Spleen (tissue), 11 donors: Measurements from ENCODE around the gene GAREM1. TPM values are rescaled to one million over a fixed set of nuclear protein-coding genes. Genes with fewer than 3 reads are reported as not detected.

Experiments
- DNase-seq: peaks from one replicate; pipeline ENCODE4 v3.0.0-alpha.2; 2020
- H3K27ac ChIP-seq, 8 donors: fragments of 200-600 bp; sonication (generic) in 7 of 8; 1 replicate in 4 of 8; 2 replicates in 4 of 8; pipeline versions ENCODE4 v1.5.0 to v1.8.0; 2016 to 2021; ENCODE audit warnings: inconsistent platforms in 4 of 8, mild to moderate bottlenecking in 4 of 8, moderate library complexity in 1 of 8
- H3K27me3 ChIP-seq, 7 donors: fragments of 200-600 bp; sonication (generic) in 6 of 7; replicated peaks in 1 of 7; 1 replicate in 4 of 7; 2 replicates in 3 of 7; pipeline versions ENCODE4 v1.5.0 to v1.8.0; 2016 to 2021; ENCODE audit warnings: inconsistent platforms in 3 of 7, mild to moderate bottlenecking in 1 of 7
- H3K36me3 ChIP-seq, 6 donors: fragments of 200-600 bp; sonication (generic) in 5 of 6; 1 replicate in 4 of 6; 2 replicates in 2 of 6; pipeline versions ENCODE4 v1.5.0 to v1.8.0; 2016 to 2021; ENCODE audit warnings: inconsistent platforms in 2 of 6
- H3K4me1 ChIP-seq, 6 donors: fragments of 200-600 bp; sonication (generic) in 5 of 6; 1 replicate in 3 of 6; 2 replicates in 3 of 6; pipeline versions ENCODE4 v1.5.0 to v1.8.0; 2016 to 2021; ENCODE audit warnings: inconsistent platforms in 3 of 6
- H3K4me3 ChIP-seq, 8 donors: fragments of 200-600 bp; sonication (generic) in 7 of 8; 1 replicate in 4 of 8; 2 replicates in 4 of 8; pipeline versions ENCODE4 v1.5.0 to v1.8.0; 2016 to 2021; ENCODE audit warnings: inconsistent platforms in 4 of 8, mild to moderate bottlenecking in 4 of 8, moderate library complexity in 2 of 8
- H3K9me3 ChIP-seq, 8 donors: fragments of 200-600 bp; sonication (generic) in 7 of 8; 1 replicate in 4 of 8; 2 replicates in 4 of 8; pipeline versions ENCODE4 v1.5.0 to v1.8.0; 2016 to 2021; ENCODE audit warnings: inconsistent platforms in 4 of 8
- POLR2A ChIP-seq, 3 donors: fragments of 450-650 bp; IDR thresholded peaks; one replicate each; pipeline ENCODE4 v1.5.1; 2017; ENCODE audit warnings: antibody characterized with exemption in 3 of 3, mild to moderate bottlenecking in 1 of 3
- POLR2AphosphoS5 ChIP-seq, 3 donors: sonication (generic); formaldehyde crosslinking; IDR thresholded peaks; one replicate each; pipeline ENCODE4 v1.5.1; 2017; ENCODE audit warnings: antibody characterized with exemption in 3 of 3
- WGBS, 5 donors: extraction: QIAGEN DNeasy Blood & Tissue Kit in 3 of 5; methylation state at CpG; one replicate each; pipeline versions ENCODE4 v1.1.5 to v1.1.7; 2013 to 2018; 5-methylcytosine and 5-hydroxymethylcytosine counted together
- intact Hi-C: fragments of 100-400 bp; cut with DNase I; formaldehyde crosslinking; loops from one replicate; pipeline ENCODE4 v1.15.0; 2023; ENCODE audit warnings: low total_unique reads
- polyA plus RNA-seq, 3 donors: library from polyadenylated mRNA; stranded (reverse); fragments of 200-250 nt; gene quantifications; one replicate each; pipeline ENCODE4 v1.2.1, GENCODE V29; 2013
- total RNA-seq, 7 donors: library from RNA; depleted of rRNA in 3 of 7; stranded (reverse); fragments of >200 nt in 3 of 7; fragmentation: NEBNext Ultra II Directional in 4 of 7; extraction: Animal tissue kit (Norgen Biotek cat#: 25700) in 4 of 7; gene quantifications; one replicate each; pipeline versions ENCODE4 v1.1.0 to v1.2.1, GENCODE V29; 2016 to 2021
- TF ChIP-seq, protein P1 (sequence below), 11 experiments: fragments of 200-600 bp in 7 of 11; fragments of 450-650 bp in 4 of 11; sonication (generic) in 4 of 11; IDR thresholded peaks in 8 of 11; conservative IDR thresholded peaks in 3 of 11; 1 replicate in 7 of 11; 2 replicates in 4 of 11; pipeline versions ENCODE4 v1.4.0 to v1.8.0; 2016 to 2021; ENCODE audit warnings: antibody characterized with exemption in 11 of 11, inconsistent platforms in 4 of 11, mild to moderate bottlenecking in 1 of 11
- donor health status: healthy with polysubstance abuse.
- donor health status: DM: no; HTN: no; CAD: no; lungs with moderate emphysema.
- donor health status: DM: no; HTN: no; CAD: no.
- donor health status: Bipolar disorder and iron deficiency.
- donor health status: healthy.
- donor health status: DM: no; HTN: no; CAD: no.
- donor health status: DM: yes; HTN: yes; CAD: no.

The GAREM1 gene
- total and polyA plus RNA-seq, 10 donors, result 0.20 to 8.2 (median 3.5) TPM

DNA sequence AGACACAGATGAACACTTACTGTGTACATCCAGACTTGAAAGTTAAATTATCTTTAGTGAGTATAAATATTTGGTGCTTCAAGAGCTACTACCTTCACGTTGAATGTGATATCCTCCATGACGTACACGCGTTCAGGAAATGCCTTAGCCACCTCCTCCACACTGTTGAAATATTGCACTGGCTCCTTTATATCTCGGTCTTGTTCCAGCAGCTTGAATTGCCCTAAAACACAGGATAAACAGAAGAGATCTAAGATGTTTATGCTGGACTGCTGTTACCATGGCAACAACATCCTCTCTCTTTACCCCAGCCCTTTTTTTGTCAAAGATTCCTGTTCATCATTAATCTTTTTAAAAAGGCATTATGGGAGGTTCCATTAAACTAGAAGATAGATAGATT lies 160.6 kb downstream of the GAREM1 start:
- Histone ChIP-seq H3K4me3 (no peak overlapping the region), H3K36me3 (no peaks in the 10 kb centered on the region), H3K27ac (peak overlapping the region in 5 of 8 donors; percentile 13 to 40 (median 29)), H3K9me3 (no peaks in the 10 kb centered on the region), H3K4me1 (peaks cover 0 to 8% (median 0%) of the 10 kb centered on the region in 6 donors), H3K27me3 (peaks cover 0 to 56% (median 2%) of the 10 kb centered on the region in 7 donors)
- intact Hi-C loops, result no loop called here
- TF ChIP-seq, protein P1, sequence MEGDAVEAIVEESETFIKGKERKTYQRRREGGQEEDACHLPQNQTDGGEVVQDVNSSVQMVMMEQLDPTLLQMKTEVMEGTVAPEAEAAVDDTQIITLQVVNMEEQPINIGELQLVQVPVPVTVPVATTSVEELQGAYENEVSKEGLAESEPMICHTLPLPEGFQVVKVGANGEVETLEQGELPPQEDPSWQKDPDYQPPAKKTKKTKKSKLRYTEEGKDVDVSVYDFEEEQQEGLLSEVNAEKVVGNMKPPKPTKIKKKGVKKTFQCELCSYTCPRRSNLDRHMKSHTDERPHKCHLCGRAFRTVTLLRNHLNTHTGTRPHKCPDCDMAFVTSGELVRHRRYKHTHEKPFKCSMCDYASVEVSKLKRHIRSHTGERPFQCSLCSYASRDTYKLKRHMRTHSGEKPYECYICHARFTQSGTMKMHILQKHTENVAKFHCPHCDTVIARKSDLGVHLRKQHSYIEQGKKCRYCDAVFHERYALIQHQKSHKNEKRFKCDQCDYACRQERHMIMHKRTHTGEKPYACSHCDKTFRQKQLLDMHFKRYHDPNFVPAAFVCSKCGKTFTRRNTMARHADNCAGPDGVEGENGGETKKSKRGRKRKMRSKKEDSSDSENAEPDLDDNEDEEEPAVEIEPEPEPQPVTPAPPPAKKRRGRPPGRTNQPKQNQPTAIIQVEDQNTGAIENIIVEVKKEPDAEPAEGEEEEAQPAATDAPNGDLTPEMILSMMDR (IDR thresholded peaks at IDR 0.05 in 8 of 11, conservative IDR thresholded peaks at IDR 0.05 in 3 of 11), result no peak
- TF ChIP-seq POLR2AphosphoS5 (IDR thresholded peaks at IDR 0.05) (no peak), POLR2A (IDR thresholded peaks at IDR 0.05) (no peak)
- no peak for DNase-seq
- 49 to 72% (median 57%) methylated on average over 5 of the region's 5 CpGs for WGBS, 5 donors

DNA sequence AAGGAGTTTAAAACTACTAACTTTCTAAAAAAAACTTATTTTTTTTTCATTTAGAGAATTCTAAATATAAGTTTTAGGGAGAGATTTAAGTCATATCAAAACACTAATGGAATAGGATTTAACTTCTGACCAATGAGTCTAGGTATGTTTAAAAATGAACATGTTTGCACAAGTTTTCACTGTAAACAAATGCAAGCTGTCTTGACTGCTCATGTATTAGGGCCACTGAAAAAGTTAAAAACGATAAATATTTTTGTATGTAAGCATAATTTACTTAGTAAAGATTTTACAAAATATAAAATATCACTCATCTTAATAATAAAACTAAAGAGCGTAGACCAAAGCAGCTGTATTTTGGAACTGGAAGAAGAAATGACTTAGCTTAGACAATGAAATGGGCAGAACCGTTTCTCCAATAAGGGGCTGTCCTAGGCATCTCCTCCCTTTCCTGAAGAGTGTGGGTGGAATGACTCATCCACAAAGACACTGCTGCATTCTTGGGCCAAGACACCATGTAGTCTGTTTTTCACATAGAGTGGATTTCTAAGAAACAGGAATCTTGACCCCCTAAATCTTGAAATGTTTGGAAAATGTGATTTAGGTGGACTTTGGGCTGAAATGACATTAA lies 162.1 kb downstream of the GAREM1 start:
- DNase-seq, result no peak
- Histone ChIP-seq H3K27ac (peak overlapping the region in 1 of 8 donors; percentile 10), H3K36me3 (no peaks in the 10 kb centered on the region), H3K9me3 (no peaks in the 10 kb centered on the region), H3K4me1 (peaks cover 0 to 8% (median 0%) of the 10 kb centered on the region in 6 donors), H3K27me3 (peaks cover 0 to 63% (median 2%) of the 10 kb centered on the region in 7 donors), H3K4me3 (no peak overlapping the region)
- intact Hi-C loops, result no loop called here
- no peak for TF ChIP-seq POLR2AphosphoS5 (IDR thresholded peaks at IDR 0.05)
- no peak for TF ChIP-seq POLR2A (IDR thresholded peaks at IDR 0.05)
- TF ChIP-seq, protein P1 (IDR thresholded peaks at IDR 0.05 in 8 of 11, conservative IDR thresholded peaks at IDR 0.05 in 3 of 11), result no peak
- WGBS, 5 donors, result 66 to 82% (median 76%) methylated on average over 3 of the region's 3 CpGs

DNA sequence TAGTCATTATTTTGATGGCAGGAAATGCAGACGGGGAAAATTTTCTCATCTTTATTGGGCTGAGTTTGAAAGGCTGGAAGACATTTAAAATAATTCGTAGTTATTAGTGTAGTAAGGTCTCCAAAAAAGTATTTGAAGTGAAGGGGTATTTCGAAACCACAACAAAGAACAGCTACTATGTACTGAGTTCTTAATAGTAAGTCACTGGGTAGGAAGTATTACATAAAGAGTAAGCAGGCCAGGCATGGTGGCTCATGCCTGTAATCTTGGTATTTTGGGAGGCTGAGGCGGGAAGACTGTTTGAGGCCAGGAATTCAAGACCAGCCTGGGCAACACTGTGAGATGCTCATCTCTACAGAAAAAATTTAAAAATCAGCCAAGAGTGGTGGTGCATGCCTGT lies 167.3 kb downstream of the GAREM1 start:
- 73 to 84% (median 81%) methylated on average over 4 of the region's 4 CpGs for WGBS, 5 donors
- Histone ChIP-seq H3K4me3 (no peak overlapping the region), H3K9me3 (no peaks in the 10 kb centered on the region), H3K27me3 (peaks cover 0 to 69% (median 0%) of the 10 kb centered on the region in 7 donors), H3K27ac (no peak overlapping the region), H3K36me3 (no peaks in the 10 kb centered on the region), H3K4me1 (peaks cover 0 to 9% (median under 1%) of the 10 kb centered on the region in 6 donors)
- no peak for TF ChIP-seq POLR2AphosphoS5 (IDR thresholded peaks at IDR 0.05)
- TF ChIP-seq, protein P1 (IDR thresholded peaks at IDR 0.05 in 8 of 11, conservative IDR thresholded peaks at IDR 0.05 in 3 of 11), result no peak
- TF ChIP-seq POLR2A (IDR thresholded peaks at IDR 0.05), result no peak
- intact Hi-C loops, result no loop called here
- no peak for DNase-seq

DNA sequence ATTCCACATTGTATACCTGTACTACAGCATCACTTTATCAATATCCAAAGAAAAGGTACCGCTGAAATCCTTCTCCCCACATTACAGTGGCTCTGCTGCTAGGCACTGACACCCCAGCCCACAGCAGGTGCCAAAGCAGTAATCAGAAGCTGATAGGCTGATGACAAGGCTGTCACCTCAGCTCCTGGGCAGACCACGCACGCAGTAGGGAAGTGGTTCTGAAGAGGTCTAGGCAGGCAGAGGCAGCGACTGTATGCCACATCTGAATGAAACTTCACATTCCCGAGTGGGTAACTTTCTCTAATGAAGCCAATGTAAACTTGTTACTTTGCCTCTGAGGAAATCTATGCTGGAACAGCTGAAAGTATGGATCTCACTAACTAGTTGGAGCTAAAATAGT lies 167.9 kb downstream of the GAREM1 start:
- intact Hi-C loops, result no loop called here
- H3K27ac ChIP-seq, result no peak overlapping the region
- DNase-seq, result no peak
- TF ChIP-seq, protein P1 (IDR thresholded peaks at IDR 0.05 in 8 of 11, conservative IDR thresholded peaks at IDR 0.05 in 3 of 11), result no peak
- TF ChIP-seq POLR2AphosphoS5 (IDR thresholded peaks at IDR 0.05) (no peak), POLR2A (IDR thresholded peaks at IDR 0.05) (no peak)
- H3K27me3 ChIP-seq, result peaks cover 0 to 74% (median 0%) of the 10 kb centered on the region in 7 donors
- H3K4me3 ChIP-seq, result no peak overlapping the region
- H3K9me3 ChIP-seq, result no peaks in the 10 kb centered on the region
- peaks cover 0 to 15% (median 3%) of the 10 kb centered on the region in 6 donors for H3K4me1 ChIP-seq
- no peaks in the 10 kb centered on the region for H3K36me3 ChIP-seq
- 76 to 88% (median 79%) methylated on average over 5 of the region's 5 CpGs for WGBS, 5 donors
